Measurements from ENCODE around the gene RAB21. TPM values are rescaled to one million over a fixed set of nuclear protein-coding genes. Genes with fewer than 3 reads are reported as not detected.
A peak's percentile ranks its signal among the peaks of the same experiment; 100 is the strongest.

The RAB21 gene
- total and polyA plus RNA-seq, 2 of the 13 experiments (the other 11 are each of a cell fraction or from before 2014, with no cell fraction given) = 4.4 to 50.9 TPM

- peak; percentile 56 for DNase-seq (ENCODE audit: low spot score)
- Histone ChIP-seq H3K27me3 (ENCODE audit: control insufficient read depth in 1 of 2, insufficient read depth in 2 of 2, low read length in 2 of 2) (no peaks in the 10 kb centered on the region), H3K4me3 (replicated peaks in 1 of 3; ENCODE audit: insufficient read depth in 1 of 3, low read depth in 2 of 3, low read length in 3 of 3) (no peak overlapping the region), H2AFZ (ENCODE audit: low read length) (no peak overlapping the region), H3K4me1 (ENCODE audit: insufficient read depth, low read length) (peaks cover 18% of the 10 kb centered on the region), H3K36me3 (replicated peaks in 1 of 2; ENCODE audit: control insufficient read depth in 1 of 2, insufficient read depth in 2 of 2, low read length in 2 of 2) (no peaks in the 10 kb centered on the region), H3K27ac (ENCODE audit: extremely low read length, insufficient read depth, low read length) (no peak overlapping the region), H3K9ac (ENCODE audit: insufficient read depth, low read depth, low read length) (no peak overlapping the region), H3K9me3 (ENCODE audit: low read length) (no peaks in the 10 kb centered on the region), H4K20me1 (ENCODE audit: insufficient read depth, low read length) (no peaks in the 10 kb centered on the region), H3K79me2 (ENCODE audit: insufficient read depth, low read length) (no peaks in the 10 kb centered on the region), H3K4me2 (ENCODE audit: low read depth, low read length) (no peak overlapping the region)
- WGBS (ENCODE audit: low lambda C conversion rate) = 0% methylated on average over 2 of the region's 2 CpGs
- FAIRE-seq = no peak
- intact Hi-C loops (cut with micrococcal nuclease; ENCODE audit: unreplicated experiment) = no loop called here
- ChIA-PET POLR2A (no interaction called here), CTCF (ENCODE audit: low intra/inter-chr PET ratio, low total read pairs) (no interaction called here)
- no TSS peak for BruUV-seq (replicated peaks)
- in situ Hi-C loops (cut with HindIII; ENCODE audit: extremely low pct_ligation_motif_present, low pct_unique_long_range_greater_than_20kb) = loop anchor here (25.0 kb wide), 1 partner anchor 589 kb away; no protein-coding TSS in a partner anchor
- peak; percentile 72 for ATAC-seq
- TF ChIP-seq BHLHE40 (IDR thresholded peaks at IDR 0.05; ENCODE audit: low read length) (0 out of 2 replicates have a peak, but pooled peaks have one; percentile 16), MNT (IDR thresholded peaks at IDR 0.05) (no peak)
These were observed 28.1 kb upstream of the RAB21 start for GRCh38 chr12:71726548-71726947.

- intact Hi-C loops (cut with micrococcal nuclease; ENCODE audit: unreplicated experiment) = no loop called here
- peaks cover 29% of the 10 kb centered on the region for H3K4me1 ChIP-seq (ENCODE audit: insufficient read depth, low read length)
- H3K27ac ChIP-seq (ENCODE audit: extremely low read length, insufficient read depth, low read length) = no peak overlapping the region
- H2AFZ ChIP-seq (ENCODE audit: low read length) = no peak overlapping the region
- no peaks in the 10 kb centered on the region for H3K79me2 ChIP-seq (ENCODE audit: insufficient read depth, low read length)
- in situ Hi-C loops (cut with HindIII; ENCODE audit: extremely low pct_ligation_motif_present, low pct_unique_long_range_greater_than_20kb) = loop anchor here (25.0 kb wide), 1 partner anchor 591 kb away; no protein-coding TSS in a partner anchor
- H3K36me3 ChIP-seq (replicated peaks in 1 of 2; ENCODE audit: control insufficient read depth in 1 of 2, insufficient read depth in 2 of 2, low read length in 2 of 2) = no peaks in the 10 kb centered on the region
- no peak for DNase-seq (ENCODE audit: low spot score)
- no peak overlapping the region for H3K4me3 ChIP-seq (replicated peaks in 1 of 3; ENCODE audit: insufficient read depth in 1 of 3, low read depth in 2 of 3, low read length in 3 of 3)
- H3K9me3 ChIP-seq (ENCODE audit: low read length) = no peaks in the 10 kb centered on the region
- 44% methylated on average over 5 of the region's 5 CpGs for WGBS (ENCODE audit: low lambda C conversion rate)
- FAIRE-seq = no peak
- no peak for ATAC-seq
- H4K20me1 ChIP-seq (ENCODE audit: insufficient read depth, low read length) = no peaks in the 10 kb centered on the region
- ChIA-PET CTCF (ENCODE audit: low intra/inter-chr PET ratio, low total read pairs) (no interaction called here), POLR2A (no interaction called here)
- H3K9ac ChIP-seq (ENCODE audit: insufficient read depth, low read depth, low read length) = no peak overlapping the region
- no peaks in the 10 kb centered on the region for H3K27me3 ChIP-seq (ENCODE audit: control insufficient read depth in 1 of 2, insufficient read depth in 2 of 2, low read length in 2 of 2)
- no TSS peak for BruUV-seq (replicated peaks)
- H3K4me2 ChIP-seq (ENCODE audit: low read depth, low read length) = no peak overlapping the region
- TF ChIP-seq ZSCAN31 (CRISPR knock-in tag; IDR thresholded peaks at IDR 0.05; ENCODE audit: low read depth) = no peak
- no peak for TF ChIP-seq ZNF776 (CRISPR knock-in tag; IDR thresholded peaks at IDR 0.05)
- no peak for TF ChIP-seq ZNF678 (CRISPR knock-in tag; IDR thresholded peaks at IDR 0.05)
- TF ChIP-seq KDM6A (CRISPR knock-in tag; IDR thresholded peaks at IDR 0.05; ENCODE audit: low read depth) = no peak
- no peak for TF ChIP-seq ZFY (CRISPR knock-in tag; IDR thresholded peaks at IDR 0.05)
- TF ChIP-seq NR3C1 (CRISPR knock-in tag; IDR thresholded peaks at IDR 0.05) = no peak
- TF ChIP-seq ONECUT2 (CRISPR knock-in tag; IDR thresholded peaks at IDR 0.05) = no peak
- no peak for TF ChIP-seq ZNF652 (CRISPR knock-in tag; IDR thresholded peaks at IDR 0.05; ENCODE audit: borderline replicate concordance, low read depth)
- no peak for TF ChIP-seq MYC (CRISPR knock-in tag; IDR thresholded peaks at IDR 0.05; ENCODE audit: borderline replicate concordance)
- no peak for TF ChIP-seq ZFP1 (CRISPR knock-in tag; IDR thresholded peaks at IDR 0.05)
- no peak for TF ChIP-seq ZFP36L1 (CRISPR knock-in tag; IDR thresholded peaks at IDR 0.05)
- no peak for TF ChIP-seq ZNF672 (CRISPR knock-in tag; IDR thresholded peaks at IDR 0.05)
- TF ChIP-seq ZBTB21 (CRISPR knock-in tag; IDR thresholded peaks at IDR 0.05) = no peak
- TF ChIP-seq HHEX (CRISPR knock-in tag; IDR thresholded peaks at IDR 0.05) = no peak
- TF ChIP-seq NR0B2 (CRISPR knock-in tag; IDR thresholded peaks at IDR 0.05) = no peak
- no peak for TF ChIP-seq RORA (CRISPR knock-in tag; IDR thresholded peaks at IDR 0.05)
- TF ChIP-seq PCBP2 (optimal IDR thresholded peaks at IDR 0.05; ENCODE audit: low read depth, low read length, poor library complexity, severe bottlenecking) = no peak
- no peak for TF ChIP-seq ZNF451 (CRISPR knock-in tag; IDR thresholded peaks at IDR 0.05)
These were observed 26.7 kb upstream of the RAB21 start for GRCh38 chr12:71727958-71728357.

Measured in HepG2 (cell line).